Spleen (tissue), 11 donors: Measurements from ENCODE around the gene KRTAP10-2. TPM values are rescaled to one million over a fixed set of nuclear protein-coding genes. Genes with fewer than 3 reads are reported as not detected.

Source experiments
- DNase-seq: peaks from one replicate; pipeline ENCODE4 v3.0.0-alpha.2; 2020
- H3K27ac ChIP-seq, 8 donors: fragments of 200-600 bp; sonication (generic) in 7 of 8; 1 replicate in 4 of 8; 2 replicates in 4 of 8; pipeline versions ENCODE4 v1.5.0 to v1.8.0; 2016 to 2021; ENCODE audit warnings: inconsistent platforms in 4 of 8, mild to moderate bottlenecking in 4 of 8, moderate library complexity in 1 of 8
- H3K27me3 ChIP-seq, 7 donors: fragments of 200-600 bp; sonication (generic) in 6 of 7; replicated peaks in 1 of 7; 1 replicate in 4 of 7; 2 replicates in 3 of 7; pipeline versions ENCODE4 v1.5.0 to v1.8.0; 2016 to 2021; ENCODE audit warnings: inconsistent platforms in 3 of 7, mild to moderate bottlenecking in 1 of 7
- H3K36me3 ChIP-seq, 6 donors: fragments of 200-600 bp; sonication (generic) in 5 of 6; 1 replicate in 4 of 6; 2 replicates in 2 of 6; pipeline versions ENCODE4 v1.5.0 to v1.8.0; 2016 to 2021; ENCODE audit warnings: inconsistent platforms in 2 of 6
- H3K4me1 ChIP-seq, 6 donors: fragments of 200-600 bp; sonication (generic) in 5 of 6; 1 replicate in 3 of 6; 2 replicates in 3 of 6; pipeline versions ENCODE4 v1.5.0 to v1.8.0; 2016 to 2021; ENCODE audit warnings: inconsistent platforms in 3 of 6
- H3K4me3 ChIP-seq, 8 donors: fragments of 200-600 bp; sonication (generic) in 7 of 8; 1 replicate in 4 of 8; 2 replicates in 4 of 8; pipeline versions ENCODE4 v1.5.0 to v1.8.0; 2016 to 2021; ENCODE audit warnings: inconsistent platforms in 4 of 8, mild to moderate bottlenecking in 4 of 8, moderate library complexity in 2 of 8
- H3K9me3 ChIP-seq, 8 donors: fragments of 200-600 bp; sonication (generic) in 7 of 8; 1 replicate in 4 of 8; 2 replicates in 4 of 8; pipeline versions ENCODE4 v1.5.0 to v1.8.0; 2016 to 2021; ENCODE audit warnings: inconsistent platforms in 4 of 8
- CTCF ChIP-seq, 11 experiments: fragments of 200-600 bp in 7 of 11; fragments of 450-650 bp in 4 of 11; sonication (generic) in 4 of 11; IDR thresholded peaks in 8 of 11; conservative IDR thresholded peaks in 3 of 11; 1 replicate in 7 of 11; 2 replicates in 4 of 11; pipeline versions ENCODE4 v1.4.0 to v1.8.0; 2016 to 2021; ENCODE audit warnings: antibody characterized with exemption in 11 of 11, inconsistent platforms in 4 of 11, mild to moderate bottlenecking in 1 of 11
- POLR2A ChIP-seq, 3 donors: fragments of 450-650 bp; IDR thresholded peaks; one replicate each; pipeline ENCODE4 v1.5.1; 2017; ENCODE audit warnings: antibody characterized with exemption in 3 of 3, mild to moderate bottlenecking in 1 of 3
- POLR2AphosphoS5 ChIP-seq, 3 donors: sonication (generic); formaldehyde crosslinking; IDR thresholded peaks; one replicate each; pipeline ENCODE4 v1.5.1; 2017; ENCODE audit warnings: antibody characterized with exemption in 3 of 3
- WGBS, 5 donors: extraction: QIAGEN DNeasy Blood & Tissue Kit in 3 of 5; methylation state at CpG; one replicate each; pipeline versions ENCODE4 v1.1.5 to v1.1.7; 2013 to 2018; 5-methylcytosine and 5-hydroxymethylcytosine counted together
- intact Hi-C: fragments of 100-400 bp; cut with DNase I; formaldehyde crosslinking; loops from one replicate; pipeline ENCODE4 v1.15.0; 2023; ENCODE audit warnings: low total_unique reads
- polyA plus RNA-seq, 3 donors: library from polyadenylated mRNA; stranded (reverse); fragments of 200-250 nt; gene quantifications; one replicate each; pipeline ENCODE4 v1.2.1, GENCODE V29; 2013
- total RNA-seq, 7 donors: library from RNA; depleted of rRNA in 3 of 7; stranded (reverse); fragments of >200 nt in 3 of 7; fragmentation: NEBNext Ultra II Directional in 4 of 7; extraction: Animal tissue kit (Norgen Biotek cat#: 25700) in 4 of 7; gene quantifications; one replicate each; pipeline versions ENCODE4 v1.1.0 to v1.2.1, GENCODE V29; 2016 to 2021
- donor health status: healthy with polysubstance abuse.
- donor health status: DM: no; HTN: no; CAD: no; lungs with moderate emphysema.
- donor health status: DM: no; HTN: no; CAD: no.
- donor health status: Bipolar disorder and iron deficiency.
- donor health status: healthy.
- donor health status: DM: no; HTN: no; CAD: no.
- donor health status: DM: yes; HTN: yes; CAD: no.

Gene KRTAP10-2
- total and polyA plus RNA-seq, 10 donors = not detected

DNA sequence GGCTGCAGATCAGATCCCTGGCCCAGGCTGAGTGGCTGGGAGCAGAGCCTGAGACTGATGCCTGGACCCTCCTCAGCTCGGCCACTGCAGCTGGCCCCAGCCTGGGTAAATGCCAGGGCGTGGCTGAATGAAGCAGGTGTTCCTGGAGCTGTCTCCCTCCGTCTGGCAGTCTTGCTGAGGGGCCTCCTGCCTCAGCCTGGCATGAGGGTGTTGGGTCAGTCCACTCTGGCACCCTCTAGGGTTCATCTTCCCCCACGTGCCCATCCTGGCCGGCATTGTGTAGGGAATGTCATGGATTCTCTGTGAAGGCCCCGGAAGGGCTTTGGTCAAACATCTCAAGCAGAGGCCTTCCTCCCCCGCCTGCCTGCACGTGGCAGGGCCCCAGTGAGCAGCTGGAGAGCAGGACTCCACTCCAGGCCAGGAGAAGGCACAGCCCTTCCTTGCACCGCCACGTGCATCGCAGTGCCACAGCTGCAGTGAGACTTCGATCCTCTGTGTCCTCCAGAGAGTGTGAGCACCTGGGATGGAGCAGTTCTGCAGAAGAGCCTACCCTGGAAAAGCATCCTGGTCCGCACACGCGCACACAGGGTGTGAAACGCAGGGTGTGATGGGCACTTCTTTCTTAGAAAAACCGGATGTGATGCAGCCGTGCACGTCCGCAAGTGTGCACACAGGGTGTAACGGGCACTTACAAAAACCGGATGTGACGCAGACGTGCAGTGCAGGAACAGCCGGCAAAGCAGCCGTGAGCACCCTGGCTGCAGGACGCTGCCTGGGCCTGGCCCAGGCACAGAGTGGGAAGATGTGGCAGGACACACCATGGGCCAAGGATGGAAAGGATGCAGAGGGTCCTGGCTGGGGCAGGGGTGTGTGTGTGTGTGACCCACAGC lies 17.6 kb upstream of the KRTAP10-2 start:
- peak; percentile 47 for DNase-seq
- intact Hi-C loops = no loop called here
- Histone ChIP-seq H3K9me3 (peaks cover 0 to 11% (median 6%) of the 10 kb centered on the region in 8 donors), H3K27ac (no peak overlapping the region), H3K36me3 (no peaks in the 10 kb centered on the region), H3K27me3 (peaks cover 0 to 19% (median 0%) of the 10 kb centered on the region in 7 donors), H3K4me3 (no peak overlapping the region), H3K4me1 (peaks cover 0 to 24% (median 3%) of the 10 kb centered on the region in 6 donors)
- WGBS, 5 donors = 77 to 81% (median 78%) methylated on average over 21 to 27 of the region's 27 CpGs
- TF ChIP-seq POLR2A (IDR thresholded peaks at IDR 0.05) (no peak), POLR2AphosphoS5 (IDR thresholded peaks at IDR 0.05) (no peak), CTCF (IDR thresholded peaks at IDR 0.05 in 8 of 11, conservative IDR thresholded peaks at IDR 0.05 in 3 of 11) (no peak)

GRCh38 chr21:44568261-44568660 lies 17.0 kb upstream of the KRTAP10-2 start:
- H3K4me3 ChIP-seq = no peak overlapping the region
- DNase-seq = peak; percentile 59
- intact Hi-C loops = no loop called here
- no peaks in the 10 kb centered on the region for H3K36me3 ChIP-seq
- WGBS, 5 donors = 73 to 83% (median 79%) methylated on average over 7 to 12 of the region's 12 CpGs
- TF ChIP-seq POLR2AphosphoS5 (IDR thresholded peaks at IDR 0.05) (no peak), CTCF (IDR thresholded peaks at IDR 0.05 in 8 of 11, conservative IDR thresholded peaks at IDR 0.05 in 3 of 11) (no peak), POLR2A (IDR thresholded peaks at IDR 0.05) (no peak)
- H3K9me3 ChIP-seq = peaks cover 0 to 17% (median 12%) of the 10 kb centered on the region in 8 donors
- H3K27ac ChIP-seq = no peak overlapping the region
- H3K27me3 ChIP-seq = peaks cover 0 to 15% (median 0%) of the 10 kb centered on the region in 7 donors
- H3K4me1 ChIP-seq = peaks cover 0 to 24% (median 3%) of the 10 kb centered on the region in 6 donors

DNA sequence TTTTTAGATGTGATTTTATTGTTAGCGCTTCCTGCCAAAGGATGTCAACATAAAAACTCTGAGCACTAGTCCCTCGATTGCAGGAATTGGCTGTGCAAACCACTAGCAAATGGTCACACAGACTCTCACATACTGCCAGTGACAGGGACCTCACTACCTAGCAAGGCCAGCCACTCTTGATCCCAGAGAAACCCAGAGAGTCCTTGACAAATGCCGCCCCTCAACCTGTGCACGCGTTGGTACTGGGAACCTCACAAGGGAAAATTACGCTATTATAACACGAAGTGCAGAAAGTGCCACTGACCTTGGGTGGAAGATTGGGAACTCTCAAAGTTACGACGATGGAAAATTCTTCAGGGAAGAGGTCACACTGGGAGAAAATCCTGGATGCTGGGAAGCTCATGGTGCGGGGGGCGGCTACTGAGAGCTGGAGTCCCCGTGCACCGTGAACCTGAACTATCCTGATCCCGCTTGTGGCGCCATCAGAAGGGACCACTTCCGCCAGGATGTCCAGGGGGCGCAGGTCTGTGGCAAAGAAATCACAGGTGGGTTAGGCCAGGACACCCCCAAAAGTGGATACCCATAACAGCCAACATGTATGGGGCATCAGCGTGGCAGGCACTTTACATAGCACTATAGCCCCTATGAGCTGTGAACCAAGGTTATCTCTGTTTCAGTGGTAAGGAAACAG lies 16.3 kb upstream of the KRTAP10-2 start:
- Histone ChIP-seq H3K9me3 (peaks cover 3 to 23% (median 18%) of the 10 kb centered on the region in 8 donors), H3K4me3 (no peak overlapping the region), H3K27me3 (peaks cover 0 to 12% (median 0%) of the 10 kb centered on the region in 7 donors), H3K4me1 (peaks cover 0 to 24% (median 3%) of the 10 kb centered on the region in 6 donors), H3K36me3 (no peaks in the 10 kb centered on the region), H3K27ac (no peak overlapping the region)
- intact Hi-C loops = no loop called here
- TF ChIP-seq POLR2A (IDR thresholded peaks at IDR 0.05) = no peak
- TF ChIP-seq CTCF (IDR thresholded peaks at IDR 0.05 in 8 of 11, conservative IDR thresholded peaks at IDR 0.05 in 3 of 11) = no peak
- TF ChIP-seq POLR2AphosphoS5 (IDR thresholded peaks at IDR 0.05) = no peak
- WGBS, 5 donors = 91 to 94% (median 92%) methylated on average over 18 of the region's 18 CpGs
- peak; percentile 50 for DNase-seq

GRCh38 chr21:44566403-44566802 lies 15.1 kb upstream of the KRTAP10-2 start:
- H3K36me3 ChIP-seq = no peaks in the 10 kb centered on the region
- H3K9me3 ChIP-seq = peaks cover 4 to 28% (median 24%) of the 10 kb centered on the region in 8 donors
- DNase-seq = no peak
- H3K27ac ChIP-seq = no peak overlapping the region
- peaks cover 0 to 24% (median 3%) of the 10 kb centered on the region in 6 donors for H3K4me1 ChIP-seq
- peaks cover 0 to 12% (median 0%) of the 10 kb centered on the region in 7 donors for H3K27me3 ChIP-seq
- no peak overlapping the region for H3K4me3 ChIP-seq
- intact Hi-C loops = no loop called here
- TF ChIP-seq CTCF (IDR thresholded peaks at IDR 0.05 in 8 of 11, conservative IDR thresholded peaks at IDR 0.05 in 3 of 11) (no peak), POLR2AphosphoS5 (IDR thresholded peaks at IDR 0.05) (no peak), POLR2A (IDR thresholded peaks at IDR 0.05) (no peak)
- 20 to 40% (median 29%) methylated on average over 1 of the region's 1 CpG for WGBS, 5 donors
